HG03159 (cell line): ENCODE data around the gene DNM1L.
"Not testable (repeated sequence)": the region's sequence is repeated elsewhere in the genome, so short reads cannot be mapped to it uniquely, and the experiment has no call there.

Experiments
- ATAC-seq: cut with Tn5 transposase; IDR thresholded peaks from one replicate; pipeline ENCODE4 v1.9.1; 2021; ENCODE audit warnings: mild to moderate bottlenecking, moderate library complexity; ENCODE audit not compliant: unreplicated experiment

DNM1L gene

DNA sequence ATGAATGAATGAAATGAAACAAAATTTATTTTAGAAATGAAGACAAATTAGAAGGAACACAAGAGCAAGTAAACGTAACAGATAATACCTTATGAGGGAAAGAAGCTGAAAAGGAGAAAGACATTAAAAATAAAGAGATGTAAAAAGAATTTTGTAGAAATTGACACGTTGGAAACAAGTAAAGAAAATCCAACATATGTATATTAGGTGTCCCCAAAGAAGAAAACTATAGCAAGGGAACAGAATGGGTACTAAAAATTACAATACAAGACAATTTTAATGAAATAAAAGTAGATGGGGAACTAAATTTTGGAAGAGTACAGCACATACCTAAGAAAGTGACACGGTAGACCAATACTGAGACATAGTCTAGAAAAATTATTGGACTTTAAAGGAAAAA, 16.7 kb downstream of the DNM1L start:
- ATAC-seq: no peak

DNA sequence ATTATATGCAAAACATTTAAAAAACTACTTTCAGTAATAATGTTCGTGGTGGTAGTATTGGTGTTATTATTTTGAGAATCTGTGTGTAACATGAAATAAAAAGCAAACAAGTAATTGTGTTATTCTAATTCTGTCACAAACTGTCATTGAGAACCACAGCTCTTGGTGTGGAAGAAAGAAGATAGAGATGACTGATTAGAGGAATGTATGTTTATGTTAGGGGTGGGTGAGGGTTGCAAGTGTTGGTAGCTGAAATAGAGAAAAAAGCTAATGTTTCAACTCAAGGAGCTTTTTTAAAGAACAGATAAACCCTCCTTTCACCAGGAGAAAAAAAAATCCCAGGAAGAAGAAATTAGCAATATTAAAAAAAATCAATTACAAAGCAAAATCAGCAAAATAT, 18.3 kb downstream of the DNM1L start:
- ATAC-seq: no peak

DNA sequence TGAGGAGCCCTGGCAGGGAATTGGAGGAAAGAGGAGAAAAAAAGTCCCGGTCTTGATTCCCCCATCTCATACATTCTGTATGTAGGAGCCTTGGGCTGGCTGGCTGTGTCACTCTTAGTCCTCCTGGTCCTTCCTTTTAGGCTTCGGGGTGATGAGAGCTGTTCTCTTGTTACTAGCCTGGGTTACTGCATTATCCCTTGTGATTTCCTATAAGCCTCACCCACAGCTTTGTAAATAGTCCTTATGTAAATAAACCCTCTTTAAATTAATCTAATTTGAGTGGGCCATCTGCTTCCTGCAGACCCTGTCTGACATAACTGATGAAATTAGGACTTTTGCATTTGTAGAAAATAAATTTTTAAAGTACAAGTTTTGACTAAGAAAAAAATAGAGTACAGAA, 19.2 kb downstream of the DNM1L start:
- ATAC-seq: no peak

DNA sequence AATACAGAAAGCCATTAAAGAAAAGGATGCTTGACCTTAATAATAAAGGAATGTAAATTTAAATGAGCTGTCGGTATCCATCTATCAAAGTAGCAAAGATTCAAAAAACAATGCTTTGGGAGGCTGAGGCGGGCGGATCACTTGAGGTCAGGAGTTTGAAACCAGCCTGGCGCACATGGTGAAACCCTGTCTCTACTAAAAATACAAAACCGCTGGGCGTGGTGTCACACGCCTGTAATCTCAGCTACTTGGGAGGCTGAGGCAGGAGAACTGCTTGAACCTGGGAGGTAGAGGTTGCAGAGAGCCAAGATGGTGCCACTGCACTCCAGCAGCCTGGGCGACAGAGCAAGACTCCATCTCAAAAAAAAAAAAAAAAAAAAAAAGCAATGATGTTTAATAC, 20.3 kb downstream of the DNM1L start:
- ATAC-seq: not testable (repeated sequence)

DNA sequence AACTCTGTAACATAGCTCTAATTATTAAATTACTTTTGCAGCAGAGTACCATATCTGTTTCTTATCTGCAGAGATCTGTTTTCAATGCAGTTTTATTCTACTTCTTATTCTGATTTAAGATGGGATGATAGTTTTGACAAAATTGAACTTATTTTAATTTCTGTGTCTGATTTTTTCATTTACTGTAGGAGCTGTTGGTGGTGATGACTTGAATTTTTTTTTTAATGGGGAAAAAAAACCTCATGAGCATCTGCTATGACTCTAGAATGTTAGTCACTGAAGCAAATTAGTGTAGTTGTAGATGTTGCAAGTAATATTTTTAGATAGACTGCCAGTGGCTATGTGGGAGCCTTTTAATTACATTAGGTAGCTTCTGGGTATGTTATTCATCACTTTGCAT, 23.4 kb downstream of the DNM1L start:
- no peak for ATAC-seq

DNA sequence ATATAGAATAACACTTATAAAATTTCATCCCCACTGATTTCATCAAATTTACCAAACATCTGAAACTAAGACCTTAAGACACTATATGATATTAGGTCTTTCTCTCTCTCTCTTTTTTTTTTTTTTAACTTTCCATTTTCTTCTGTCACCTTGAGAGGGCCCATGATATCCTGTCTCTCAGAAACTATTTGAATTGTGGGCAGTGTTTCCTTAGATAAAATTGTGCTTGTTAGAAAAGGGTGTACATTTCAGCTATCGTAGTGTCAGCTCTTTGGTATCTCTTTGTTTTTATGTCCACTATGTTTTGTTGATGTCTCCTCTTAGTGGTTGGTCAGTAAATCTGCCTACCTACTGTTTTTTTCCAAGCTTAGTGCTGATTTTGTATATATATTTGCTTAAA, 23.8 kb downstream of the DNM1L start:
- no peak for ATAC-seq

DNA sequence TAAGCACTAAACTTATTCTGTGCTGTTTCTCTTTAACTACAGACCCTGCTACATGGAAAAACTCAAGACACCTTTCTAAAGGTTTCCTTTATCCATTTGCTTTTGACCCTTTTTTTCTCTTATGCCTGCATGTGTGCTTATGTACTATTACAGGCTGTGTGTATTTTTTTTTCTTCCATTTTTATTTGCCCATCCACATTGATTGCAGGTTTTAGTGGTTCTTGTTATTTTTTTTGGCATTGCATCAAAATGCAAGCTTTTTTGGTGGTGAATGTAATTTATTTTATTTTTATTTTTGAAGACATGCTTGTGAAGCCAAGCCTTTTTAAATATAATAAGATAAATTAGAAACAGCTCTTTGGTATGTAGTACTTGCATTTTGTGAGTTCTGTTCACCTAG, 26.7 kb downstream of the DNM1L start:
- ATAC-seq: no peak

DNA sequence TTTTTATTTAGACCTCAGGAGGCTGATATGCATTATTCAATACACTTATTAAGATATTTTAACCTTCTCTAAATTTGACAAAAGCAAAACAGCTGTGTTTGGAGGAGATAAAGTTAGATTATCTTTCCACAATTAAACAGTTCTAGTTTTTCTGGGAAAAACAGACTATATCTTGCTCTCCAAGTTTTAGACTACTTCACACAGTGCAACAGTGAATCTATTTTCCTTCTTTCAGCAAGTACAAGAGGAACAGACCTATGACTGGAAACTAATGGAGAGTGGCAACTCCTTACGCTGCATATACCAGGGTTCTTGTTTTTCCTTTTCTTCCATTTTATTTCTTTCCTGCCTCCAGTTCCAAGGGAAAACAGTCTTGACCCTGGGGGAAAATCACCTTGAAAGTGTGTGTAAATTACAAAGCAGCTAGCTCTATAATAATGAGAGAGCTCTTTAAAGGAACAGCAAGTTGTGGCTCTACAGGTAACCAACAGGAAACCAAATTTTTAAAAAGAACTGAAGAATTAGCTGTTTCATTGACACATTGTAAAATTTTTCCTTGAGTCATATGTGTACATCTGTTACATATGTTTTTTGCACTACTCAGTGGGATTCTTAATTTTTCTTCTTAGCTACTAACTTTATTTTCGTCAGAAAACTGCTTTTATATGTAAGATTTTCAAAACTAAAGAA, 27.4 kb downstream of the DNM1L start:
- no peak for ATAC-seq

DNA sequence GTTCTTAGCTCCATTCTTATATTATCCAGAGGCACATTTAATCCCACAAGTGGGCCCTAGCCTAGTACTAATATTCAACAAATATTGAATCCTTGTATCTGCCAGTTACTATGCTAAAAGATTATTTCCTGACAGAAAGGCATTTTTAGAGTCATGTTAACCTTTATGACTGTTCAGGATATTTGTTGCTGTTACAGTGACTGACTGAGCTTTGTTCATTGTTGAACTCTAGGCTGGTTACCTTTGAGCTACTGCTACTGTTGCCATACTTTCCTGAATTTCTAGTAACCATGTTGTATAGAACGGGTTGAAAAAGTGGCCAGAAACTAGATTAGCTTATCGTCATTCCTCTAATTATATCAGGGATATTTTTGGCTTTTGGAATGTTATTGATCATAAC, 29.8 kb downstream of the DNM1L start:
- ATAC-seq: no peak

DNA sequence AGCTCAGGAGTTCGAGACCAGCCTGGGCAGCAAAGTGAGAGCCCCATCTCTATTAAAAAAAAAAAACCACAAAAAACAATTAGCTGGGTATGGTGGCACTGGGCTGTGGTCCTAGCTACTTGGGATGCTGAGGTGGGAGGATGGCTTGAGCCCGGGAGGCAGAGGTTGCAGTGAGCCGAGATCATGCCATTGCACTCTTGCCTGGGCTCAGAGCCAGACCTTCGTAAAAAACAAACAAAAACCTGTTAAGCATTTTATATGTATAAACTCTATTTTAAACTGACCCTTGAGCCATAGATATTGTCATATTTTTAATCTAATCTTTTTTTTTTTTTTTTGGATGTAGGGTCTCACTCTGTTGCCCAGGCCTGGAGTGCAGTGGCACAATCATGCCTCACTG, 35.7 kb downstream of the DNM1L start:
- no peak for ATAC-seq

DNA sequence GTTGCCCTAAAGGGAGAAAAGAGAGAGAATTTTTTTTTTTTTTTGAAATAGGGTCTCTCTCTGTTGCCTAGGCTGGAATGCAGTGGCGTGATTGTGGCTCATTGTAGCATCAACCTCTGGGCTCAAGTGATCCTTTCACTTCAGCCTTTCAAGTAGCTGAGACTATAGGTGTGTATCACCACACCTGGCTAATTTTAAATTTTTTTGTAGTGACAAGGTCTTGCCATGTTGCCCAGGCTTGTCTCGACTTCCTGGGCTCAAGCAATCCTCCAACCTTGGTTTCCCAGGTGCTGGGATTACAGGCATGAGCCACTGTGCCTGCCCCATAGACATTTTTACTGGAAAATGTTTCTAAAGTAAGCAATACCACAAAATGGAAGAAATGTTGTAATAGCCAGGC, 39.8 kb downstream of the DNM1L start:
- ATAC-seq: no peak

DNA sequence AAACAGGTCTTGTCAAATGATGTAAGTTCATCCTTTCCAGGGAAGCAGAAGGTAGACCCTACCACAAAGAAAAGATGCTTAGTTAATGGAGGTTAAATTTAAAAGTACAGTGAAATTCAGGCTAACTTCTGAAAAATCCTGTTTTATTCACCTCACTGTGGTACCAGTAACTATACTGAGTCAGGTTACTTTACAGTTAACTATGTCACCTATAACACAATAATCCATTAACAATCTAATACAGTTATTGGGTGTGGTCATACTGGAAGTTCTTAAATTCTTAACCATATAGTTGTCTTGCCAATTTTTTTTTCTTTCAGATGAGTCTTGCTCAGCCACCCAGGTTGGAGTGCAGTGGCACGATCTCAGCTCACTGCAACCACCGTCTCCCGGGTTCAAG, 46.2 kb downstream of the DNM1L start:
- ATAC-seq: not testable (repeated sequence)

DNA sequence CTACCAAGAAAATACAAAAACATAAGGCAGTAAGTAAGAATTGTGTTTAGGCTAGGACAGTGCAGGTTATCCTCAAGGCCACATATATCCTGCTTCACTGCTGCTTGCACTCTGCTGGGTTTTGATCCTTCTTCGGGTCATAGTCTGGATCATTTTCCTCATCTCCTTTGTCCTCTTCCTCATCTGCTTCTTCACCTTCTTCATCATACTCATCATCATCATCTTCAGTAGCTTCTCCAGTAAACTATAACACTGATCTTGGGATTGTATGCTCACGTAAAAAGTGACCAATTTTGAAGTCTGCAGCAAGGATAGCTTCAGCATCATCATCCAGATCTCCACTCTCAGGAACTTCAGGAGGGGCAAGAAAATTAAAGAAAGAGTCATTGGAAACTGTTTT, 47.2 kb downstream of the DNM1L start:
- ATAC-seq: no peak

DNA sequence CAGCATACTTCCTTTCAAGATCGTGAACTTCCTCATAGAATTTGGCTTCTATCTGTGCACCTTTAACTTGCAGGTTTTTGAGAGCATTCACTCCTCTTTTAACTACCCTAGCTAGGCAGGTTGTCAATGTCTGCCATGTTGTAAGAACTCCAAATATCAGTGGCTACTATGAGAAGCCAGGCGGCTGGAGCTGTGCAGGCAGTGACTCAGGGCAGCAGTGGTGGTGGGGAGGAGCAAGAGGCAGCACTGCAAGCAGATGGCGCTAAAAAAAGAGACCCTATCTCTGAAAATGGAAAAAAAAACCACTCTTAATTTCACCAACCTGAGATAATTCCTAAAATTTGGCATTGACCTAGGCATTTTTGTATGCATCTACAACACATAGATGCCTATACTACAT, 48.1 kb downstream of the DNM1L start:
- no peak for ATAC-seq

DNA sequence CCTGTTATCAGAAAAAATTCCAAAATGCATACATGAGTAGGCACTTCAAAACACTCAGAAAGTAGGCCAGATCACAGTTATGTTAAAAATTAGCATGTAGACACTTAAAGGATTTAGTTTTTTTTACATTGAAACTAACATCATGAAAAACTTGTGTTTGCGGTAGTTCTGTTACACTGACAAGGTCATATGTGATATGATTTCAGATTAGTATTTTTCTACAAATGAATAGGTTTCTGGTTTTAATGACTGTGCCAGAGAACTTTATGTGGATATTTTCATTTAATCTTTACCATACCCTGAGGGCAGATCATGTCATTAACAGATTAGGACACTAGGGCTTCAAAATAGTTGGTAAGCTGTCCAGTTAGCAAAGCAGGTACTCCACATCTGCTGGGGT, 55.9 kb downstream of the DNM1L start:
- ATAC-seq: no peak

DNA sequence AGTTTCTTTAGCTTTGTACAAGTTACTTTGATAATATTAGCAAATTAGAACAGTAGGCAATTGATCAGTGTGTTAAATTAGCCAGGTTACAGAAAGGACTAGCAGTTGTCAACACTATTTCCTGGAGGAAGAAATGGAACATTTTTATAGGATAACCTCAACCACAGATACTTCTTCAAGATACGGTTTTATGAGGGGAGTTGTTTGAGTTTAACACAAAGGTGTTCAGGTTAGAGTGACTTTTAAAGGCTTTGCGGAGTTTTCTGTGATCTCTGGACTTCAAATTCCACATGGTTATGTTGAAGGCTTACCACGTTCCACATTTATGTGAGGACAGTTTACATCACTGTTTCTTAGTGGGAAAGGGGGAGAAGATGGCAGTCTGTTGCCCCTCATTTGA, 57.3 kb downstream of the DNM1L start:
- ATAC-seq: no peak

DNA sequence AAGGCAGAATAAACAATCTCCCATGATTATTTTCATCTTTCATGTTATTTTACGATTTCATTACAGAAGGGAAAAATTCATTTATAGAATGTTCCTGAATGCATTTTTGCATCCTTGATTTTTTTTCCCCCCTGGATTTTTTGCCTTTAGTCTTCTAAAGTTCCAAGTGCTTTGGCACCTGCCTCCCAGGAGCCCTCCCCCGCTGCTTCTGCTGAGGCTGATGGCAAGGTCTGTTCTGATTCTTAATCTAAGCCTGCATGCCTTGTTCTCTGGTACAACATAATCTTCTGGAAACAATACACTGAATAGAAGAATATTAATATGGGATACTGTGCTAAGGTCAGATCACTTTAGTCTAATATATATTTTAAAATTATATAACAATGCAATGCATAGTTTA, 58.6 kb downstream of the DNM1L start:
- ATAC-seq: no peak

DNA sequence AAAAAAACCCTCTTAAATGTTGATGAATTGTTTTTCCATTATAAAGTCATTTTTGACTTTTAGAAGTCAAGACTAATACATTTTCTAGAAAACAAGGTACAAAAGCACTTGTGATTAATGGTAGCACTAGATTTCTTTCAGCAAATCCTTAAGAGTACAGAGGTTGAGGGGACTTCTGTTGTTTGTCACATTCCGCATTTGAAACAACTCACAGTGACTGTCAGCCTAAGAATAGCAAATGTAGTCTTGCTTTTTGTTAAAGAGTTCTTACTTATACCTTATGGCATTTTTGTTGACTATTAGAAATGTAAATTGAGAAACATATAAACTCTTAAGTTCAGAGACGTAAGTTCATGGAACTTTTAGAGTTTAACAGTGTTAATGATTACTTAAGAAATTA, 60.2 kb downstream of the DNM1L start:
- no peak for ATAC-seq

DNA sequence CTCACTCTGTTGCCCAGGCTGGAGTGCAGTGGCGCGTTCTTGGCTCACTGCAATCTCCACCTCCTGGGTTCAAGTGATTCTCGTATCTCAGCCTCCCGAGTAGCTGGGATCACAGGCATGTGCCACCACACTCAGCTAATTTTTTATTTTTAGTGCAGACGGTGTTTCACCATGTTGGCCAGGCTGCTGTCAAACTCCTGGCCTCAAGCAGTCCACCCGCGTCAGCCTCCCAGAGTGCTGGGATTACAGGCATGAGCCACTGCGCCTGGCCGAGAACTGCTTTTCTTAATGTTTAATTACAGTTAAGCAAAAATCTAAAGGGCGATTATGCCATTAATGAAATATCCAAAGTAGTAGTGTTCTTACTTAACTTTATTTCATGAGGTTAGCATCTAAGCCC, 63.0 kb downstream of the DNM1L start:
- ATAC-seq: no peak

DNA sequence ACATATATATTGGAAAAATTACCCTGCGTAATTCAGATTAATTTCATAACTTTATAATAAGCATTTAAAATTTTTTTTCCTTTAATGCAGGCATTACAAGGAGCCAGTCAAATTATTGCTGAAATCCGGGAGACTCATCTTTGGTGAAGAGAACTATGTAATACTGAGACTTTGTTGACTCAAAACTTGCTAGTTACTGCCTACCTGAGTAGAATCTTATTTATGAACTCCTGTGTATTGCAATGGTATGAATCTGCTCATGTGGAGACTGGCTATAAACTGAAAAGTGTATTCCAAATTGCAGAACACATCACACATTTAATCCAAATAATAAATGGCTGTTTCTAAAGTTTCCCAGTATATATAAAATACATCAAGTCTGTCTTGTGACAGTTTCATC, 64.2 kb downstream of the DNM1L start:
- no peak for ATAC-seq

DNA sequence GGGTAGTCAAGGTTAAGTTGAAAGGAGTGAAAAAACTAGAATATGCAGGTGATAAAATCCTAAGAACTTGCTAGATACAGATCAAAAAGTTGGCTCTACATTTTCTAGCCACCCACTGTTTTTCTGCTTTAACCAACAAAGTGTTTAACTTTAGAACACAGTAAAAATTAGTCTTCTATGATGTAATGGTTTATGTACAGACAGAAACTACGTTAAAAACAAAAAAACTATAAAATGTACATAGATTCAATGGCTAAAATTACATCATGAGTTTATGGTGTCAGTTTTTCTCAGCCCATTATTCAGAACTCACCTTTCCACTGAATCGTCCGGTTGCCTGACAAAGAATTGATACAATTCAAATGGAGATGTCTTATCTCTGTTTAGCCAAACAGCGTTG, 74.5 kb downstream of the DNM1L start:
- no peak for ATAC-seq

DNA sequence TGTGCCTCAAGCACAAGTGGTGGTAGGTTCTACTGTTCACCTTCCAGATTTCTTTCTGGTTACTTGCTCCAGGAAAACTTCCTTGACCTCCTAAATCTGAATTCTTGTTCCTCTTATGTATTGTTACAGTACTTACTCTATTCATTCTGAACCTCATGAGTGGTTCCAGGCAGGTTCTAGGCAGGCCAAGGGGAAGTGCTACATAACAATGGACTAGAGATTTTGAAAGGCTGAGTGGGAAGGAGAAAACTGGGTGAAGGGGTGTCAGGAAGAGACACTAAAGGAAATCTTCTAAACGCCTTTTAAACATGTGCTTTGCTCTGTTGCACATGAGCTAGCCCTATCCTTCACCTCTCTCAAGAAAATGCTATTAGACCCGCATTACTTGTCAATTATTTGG, 75.0 kb downstream of the DNM1L start:
- ATAC-seq: no peak

DNA sequence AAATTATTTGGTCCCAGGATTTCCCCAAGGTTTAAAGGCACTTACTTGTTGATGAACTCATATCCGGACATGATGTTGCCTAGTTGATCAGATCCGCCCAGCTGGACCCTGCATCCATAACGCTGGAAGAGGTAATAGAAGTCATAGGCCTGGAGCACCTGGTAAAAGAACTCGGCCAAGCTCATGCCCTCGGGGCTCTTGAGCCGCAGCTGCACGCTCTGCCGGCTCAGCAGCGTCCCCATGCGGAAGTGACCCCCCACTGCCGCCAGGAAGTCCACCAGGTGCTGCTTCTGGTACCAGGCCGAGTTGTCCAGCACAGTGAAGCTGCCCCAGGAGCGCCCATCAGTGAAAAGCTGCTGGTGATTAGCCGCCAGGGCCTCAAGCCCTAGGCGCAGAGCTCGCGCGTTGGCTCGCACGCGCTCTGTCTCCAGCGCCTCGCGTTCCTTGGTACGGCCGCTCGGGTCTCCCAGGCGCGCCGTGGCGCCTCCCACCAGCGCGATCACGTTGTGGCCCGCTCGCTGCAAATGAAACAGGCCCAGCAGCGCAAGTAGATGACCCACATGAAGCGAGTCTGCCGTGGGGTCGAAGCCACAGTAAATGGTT, 76.1 kb downstream of the DNM1L start:
- ATAC-seq: peak; percentile 67
